ENCODE data around the gene RDH14.

RDH14 gene

DNA sequence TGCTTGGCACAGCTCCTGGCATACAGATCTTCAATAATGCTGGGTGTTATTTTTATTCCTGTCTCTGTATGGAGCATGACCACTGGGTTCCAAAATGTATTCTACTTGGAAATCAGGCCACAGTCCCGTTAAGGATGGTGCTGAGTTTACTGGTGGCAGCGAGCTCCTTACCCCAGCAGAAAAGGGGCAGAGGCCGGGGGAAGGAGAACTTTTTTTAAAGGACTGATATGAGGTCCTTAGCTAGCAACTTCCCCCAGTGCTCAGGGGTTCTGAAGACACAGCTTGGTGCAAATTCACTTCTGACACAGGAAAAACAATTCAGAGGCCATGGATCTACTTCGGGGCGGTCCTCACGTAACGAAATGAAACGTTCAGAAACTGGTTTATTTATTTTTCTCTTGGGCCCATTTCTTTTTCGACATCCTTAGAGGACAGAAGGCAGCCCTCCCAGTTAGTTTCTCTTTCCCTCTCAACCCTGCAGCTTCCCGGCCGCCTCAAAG, 872 bp downstream of the RDH14 start:
- no peaks in the 10 kb centered on the region for H3K27me3 ChIP-seq (ENCODE audit: insufficient read depth, poor library complexity, severe bottlenecking)
- DNase-seq (ENCODE audit: low read depth in 1 of 2, low spot score in 1 of 2) = no peak

DNA sequence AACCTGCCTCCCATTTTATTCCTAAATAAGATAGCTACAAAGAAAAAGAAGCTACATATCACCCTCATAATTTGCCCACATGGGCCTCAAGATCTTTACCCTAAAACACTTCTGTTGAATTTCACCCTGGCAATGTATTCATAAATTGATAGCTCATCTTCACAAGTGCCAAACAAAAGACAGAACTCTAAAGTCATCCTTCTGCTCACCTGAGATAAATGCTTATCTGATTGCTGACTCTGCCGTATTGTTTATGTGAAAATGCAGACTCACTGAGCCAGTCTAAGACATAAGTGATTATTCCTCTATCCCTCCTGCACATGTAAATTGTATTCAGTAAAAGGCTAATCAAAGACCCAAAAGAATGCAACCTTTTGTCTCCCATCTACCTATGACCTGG, 2.0 kb downstream of the RDH14 start:
- Histone ChIP-seq H3K27ac (replicated peaks) (no peak overlapping the region), H3K4me3 (replicated peaks; ENCODE audit: insufficient read depth, low read length) (no peak overlapping the region), H3K27me3 (ENCODE audit: insufficient read depth, poor library complexity, severe bottlenecking) (no peaks in the 10 kb centered on the region)
- TF ChIP-seq, protein P1, sequence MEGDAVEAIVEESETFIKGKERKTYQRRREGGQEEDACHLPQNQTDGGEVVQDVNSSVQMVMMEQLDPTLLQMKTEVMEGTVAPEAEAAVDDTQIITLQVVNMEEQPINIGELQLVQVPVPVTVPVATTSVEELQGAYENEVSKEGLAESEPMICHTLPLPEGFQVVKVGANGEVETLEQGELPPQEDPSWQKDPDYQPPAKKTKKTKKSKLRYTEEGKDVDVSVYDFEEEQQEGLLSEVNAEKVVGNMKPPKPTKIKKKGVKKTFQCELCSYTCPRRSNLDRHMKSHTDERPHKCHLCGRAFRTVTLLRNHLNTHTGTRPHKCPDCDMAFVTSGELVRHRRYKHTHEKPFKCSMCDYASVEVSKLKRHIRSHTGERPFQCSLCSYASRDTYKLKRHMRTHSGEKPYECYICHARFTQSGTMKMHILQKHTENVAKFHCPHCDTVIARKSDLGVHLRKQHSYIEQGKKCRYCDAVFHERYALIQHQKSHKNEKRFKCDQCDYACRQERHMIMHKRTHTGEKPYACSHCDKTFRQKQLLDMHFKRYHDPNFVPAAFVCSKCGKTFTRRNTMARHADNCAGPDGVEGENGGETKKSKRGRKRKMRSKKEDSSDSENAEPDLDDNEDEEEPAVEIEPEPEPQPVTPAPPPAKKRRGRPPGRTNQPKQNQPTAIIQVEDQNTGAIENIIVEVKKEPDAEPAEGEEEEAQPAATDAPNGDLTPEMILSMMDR (IDR thresholded peaks at IDR 0.05; ENCODE audit: insufficient read depth, low read length) = no peak
- TF ChIP-seq SPI1 (IDR thresholded peaks at IDR 0.05; ENCODE audit: borderline replicate concordance, low read depth) (no peak), GABPA (IDR thresholded peaks at IDR 0.05; ENCODE audit: low read depth) (no peak), POLR2AphosphoS5 (IDR thresholded peaks at IDR 0.05; ENCODE audit: low read depth) (no peak)
- TF ChIP-seq, protein P2, sequence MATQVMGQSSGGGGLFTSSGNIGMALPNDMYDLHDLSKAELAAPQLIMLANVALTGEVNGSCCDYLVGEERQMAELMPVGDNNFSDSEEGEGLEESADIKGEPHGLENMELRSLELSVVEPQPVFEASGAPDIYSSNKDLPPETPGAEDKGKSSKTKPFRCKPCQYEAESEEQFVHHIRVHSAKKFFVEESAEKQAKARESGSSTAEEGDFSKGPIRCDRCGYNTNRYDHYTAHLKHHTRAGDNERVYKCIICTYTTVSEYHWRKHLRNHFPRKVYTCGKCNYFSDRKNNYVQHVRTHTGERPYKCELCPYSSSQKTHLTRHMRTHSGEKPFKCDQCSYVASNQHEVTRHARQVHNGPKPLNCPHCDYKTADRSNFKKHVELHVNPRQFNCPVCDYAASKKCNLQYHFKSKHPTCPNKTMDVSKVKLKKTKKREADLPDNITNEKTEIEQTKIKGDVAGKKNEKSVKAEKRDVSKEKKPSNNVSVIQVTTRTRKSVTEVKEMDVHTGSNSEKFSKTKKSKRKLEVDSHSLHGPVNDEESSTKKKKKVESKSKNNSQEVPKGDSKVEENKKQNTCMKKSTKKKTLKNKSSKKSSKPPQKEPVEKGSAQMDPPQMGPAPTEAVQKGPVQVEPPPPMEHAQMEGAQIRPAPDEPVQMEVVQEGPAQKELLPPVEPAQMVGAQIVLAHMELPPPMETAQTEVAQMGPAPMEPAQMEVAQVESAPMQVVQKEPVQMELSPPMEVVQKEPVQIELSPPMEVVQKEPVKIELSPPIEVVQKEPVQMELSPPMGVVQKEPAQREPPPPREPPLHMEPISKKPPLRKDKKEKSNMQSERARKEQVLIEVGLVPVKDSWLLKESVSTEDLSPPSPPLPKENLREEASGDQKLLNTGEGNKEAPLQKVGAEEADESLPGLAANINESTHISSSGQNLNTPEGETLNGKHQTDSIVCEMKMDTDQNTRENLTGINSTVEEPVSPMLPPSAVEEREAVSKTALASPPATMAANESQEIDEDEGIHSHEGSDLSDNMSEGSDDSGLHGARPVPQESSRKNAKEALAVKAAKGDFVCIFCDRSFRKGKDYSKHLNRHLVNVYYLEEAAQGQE (IDR thresholded peaks at IDR 0.05; ENCODE audit: insufficient replicate concordance, low read depth) = no peak
- DNase-seq (ENCODE audit: low read depth in 1 of 2, low spot score in 1 of 2) = no peak

More for the DNA sequence above, 872 bp downstream of the RDH14 start:
- H3K4me3 ChIP-seq (replicated peaks; ENCODE audit: insufficient read depth, low read length) = peak overlapping the region; percentile 85
- peak overlapping the region; percentile 76 for H3K27ac ChIP-seq (replicated peaks)
- TF ChIP-seq, protein P1 (IDR thresholded peaks at IDR 0.05; ENCODE audit: insufficient read depth, low read length) = no peak

DNA sequence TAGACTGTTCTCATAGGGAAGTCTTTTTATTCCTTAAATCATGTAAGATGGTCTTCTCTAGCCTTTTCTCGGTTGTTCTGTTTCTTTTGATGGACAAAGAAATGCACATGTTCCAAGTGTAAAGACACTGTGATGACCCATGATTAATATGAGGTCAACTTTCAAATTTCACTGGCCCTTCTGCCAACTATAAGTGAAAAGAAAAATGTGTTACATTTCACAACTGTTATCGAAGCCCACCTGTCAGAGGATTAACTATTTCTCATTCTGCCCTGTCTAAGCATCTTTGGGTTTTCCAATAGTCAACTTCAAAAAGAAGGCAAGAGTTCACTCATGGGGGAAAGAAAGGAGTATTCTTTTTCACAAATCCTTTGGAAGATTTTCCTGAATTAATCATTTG, 3.3 kb downstream of the RDH14 start:
- no peak for DNase-seq (ENCODE audit: low read depth in 1 of 2, low spot score in 1 of 2)
- Histone ChIP-seq H3K27me3 (ENCODE audit: insufficient read depth, poor library complexity, severe bottlenecking) (no peaks in the 10 kb centered on the region), H3K27ac (replicated peaks) (no peak overlapping the region), H3K4me3 (replicated peaks; ENCODE audit: insufficient read depth, low read length) (no peak overlapping the region)
- TF ChIP-seq GABPA (IDR thresholded peaks at IDR 0.05; ENCODE audit: low read depth) (no peak), POLR2AphosphoS5 (IDR thresholded peaks at IDR 0.05; ENCODE audit: low read depth) (no peak), SPI1 (IDR thresholded peaks at IDR 0.05; ENCODE audit: borderline replicate concordance, low read depth) (no peak)
- TF ChIP-seq, protein P1 (IDR thresholded peaks at IDR 0.05; ENCODE audit: insufficient read depth, low read length) = no peak
- TF ChIP-seq, protein P2 (IDR thresholded peaks at IDR 0.05; ENCODE audit: insufficient replicate concordance, low read depth) = no peak
